T-cell (primary cell): ENCODE measurements around the gene TLCD5. TPM values are rescaled to one million over a fixed set of nuclear protein-coding genes. Genes with fewer than 3 reads are reported as not detected.

ENCODE experiments used
- ATAC-seq, 4 experiments: fragments of 200-7000 bp in 3 of 4; fragments of 150-1000 bp in 1 of 4; cut with Tn5 transposase; replicated peaks in 1 of 4; 1 replicate in 3 of 4; 2 replicates in 1 of 4; pipeline ENCODE4 v1.10.0; 2021; ENCODE audit warnings: moderate library complexity in 3 of 4, mild to moderate bottlenecking in 2 of 4, moderate number of reproducible peaks in 1 of 4
- CTCF ChIA-PET, 2 donors: fragments of 300-600 bp; sonication (Branson Sonifier 250); formaldehyde crosslinking; loops; one replicate each; lab custom pipeline; 2022; ENCODE audit warnings: antibody characterized with exemption in 2 of 2; lab: Charles Lee
- POLR2A ChIA-PET, 2 donors: fragments of 300-600 bp; sonication (Branson Sonifier 250); formaldehyde crosslinking; loops; one replicate each; lab custom pipeline; 2022; ENCODE audit warnings: antibody characterized with exemption in 2 of 2; lab: Charles Lee
- DNase-seq, 35 experiments: peaks; one replicate each; pipeline versions ENCODE4 v3.0.0 to v3.0.0-alpha.2; 2013 to 2023
- H3K27ac ChIP-seq: one replicate; pipeline ENCODE4 v1.5.1; 2013; ENCODE audit warnings: low read length
- H3K27me3 ChIP-seq, 2 experiments: replicated peaks in 1 of 2; 1 replicate in 1 of 2; 2 replicates in 1 of 2; pipeline versions ENCODE4 v1.6.1 to v1.7.0; 2013; ENCODE audit warnings: low read length in 1 of 2, mixed read lengths in 1 of 2; ENCODE audit not compliant: control insufficient read depth in 2 of 2, insufficient read depth in 2 of 2; ENCODE audit errors: extremely low read depth in 1 of 2
- H3K36me3 ChIP-seq, 2 donors: 1 replicate in 1 of 2; 2 replicates in 1 of 2; pipeline versions ENCODE4 v1.6.1 to v1.7.0; 2013; ENCODE audit warnings: low read length in 1 of 2; ENCODE audit not compliant: control insufficient read depth in 2 of 2, insufficient read depth in 1 of 2; ENCODE audit errors: extremely low read depth in 1 of 2
- H3K4me1 ChIP-seq, 2 experiments: 1 replicate in 1 of 2; 2 replicates in 1 of 2; pipeline versions ENCODE4 v1.6.1 to v1.7.0; 2013; ENCODE audit warnings: low read length in 2 of 2, mixed read lengths in 1 of 2; ENCODE audit not compliant: insufficient read depth in 2 of 2, control insufficient read depth in 1 of 2; ENCODE audit errors: extremely low read depth in 1 of 2
- H3K4me3 ChIP-seq, 2 donors: 1 replicate in 1 of 2; 2 replicates in 1 of 2; pipeline versions ENCODE4 v1.5.1 to v1.7.0; 2013; ENCODE audit warnings: mild to moderate bottlenecking in 2 of 2, low read length in 1 of 2, moderate library complexity in 1 of 2; ENCODE audit not compliant: control insufficient read depth in 1 of 2; ENCODE audit errors: extremely low read depth in 1 of 2
- H3K9me3 ChIP-seq: 2 replicates; pipeline ENCODE4 v1.7.0; 2013
- H3K27ac Mint-ChIP-seq, 2 donors: one replicate each; pipeline ENCODE4 v1.8.0; 2020 to 2021; ENCODE audit warnings: mild to moderate bottlenecking in 2 of 2, mixed read lengths in 2 of 2
- H3K27me3 Mint-ChIP-seq, 2 donors: one replicate each; pipeline ENCODE4 v1.8.0; 2021 to 2022; ENCODE audit warnings: mixed read lengths in 2 of 2
- H3K36me3 Mint-ChIP-seq: one replicate; pipeline ENCODE4 v1.8.0; 2021; ENCODE audit warnings: mixed read lengths
- H3K4me1 Mint-ChIP-seq, 3 donors: one replicate each; pipeline ENCODE4 v1.8.0; 2020 to 2022; ENCODE audit warnings: mixed read lengths in 3 of 3, mild to moderate bottlenecking in 1 of 3
- H3K4me3 Mint-ChIP-seq, 3 donors: one replicate each; pipeline ENCODE4 v1.8.0; 2020 to 2022; ENCODE audit warnings: mild to moderate bottlenecking in 3 of 3, mixed read lengths in 3 of 3, moderate library complexity in 3 of 3
- H3K9me3 Mint-ChIP-seq, 3 donors: one replicate each; pipeline ENCODE4 v1.8.0; 2020 to 2022; ENCODE audit warnings: mixed read lengths in 3 of 3
- WGBS: methylation state at CpG from one replicate; pipeline ENCODE4 v1.1.5; 2013; ENCODE audit warnings: missing lambda C conversion rate; ENCODE audit not compliant: insufficient coverage; 5-methylcytosine and 5-hydroxymethylcytosine counted together
- total RNA-seq, 35 experiments: library from RNA in 6 of 35; stranded (reverse) in 6 of 35; fragments of 120-200 nt in 1 of 35; gene quantifications; one replicate each; pipeline versions ENCODE4 v1.2.1 to v1.2.4 and lab custom pipeline; 2013 to 2026

The TLCD5 gene
- total RNA-seq, 5 donors from 2014 or later (not counting 1 experiment from before 2014, with no cell fraction given): 0.39 to 0.73 (median 0.61) TPM; not detected in 2

GRCh38 chr11:120329556-120329955, 4.5 kb downstream of the TLCD5 start:
- H3K27me3 Mint-ChIP-seq: peaks cover 39 to 54% of the 10 kb centered on the region in 2 donors
- no peaks in the 10 kb centered on the region for H3K9me3 ChIP-seq
- 100% methylated on average over 2 of the region's 3 CpGs for WGBS
- H3K27me3 ChIP-seq: peaks cover 2 to 24% of the 10 kb centered on the region in 2 experiments
- H3K36me3 Mint-ChIP-seq: no peaks in the 10 kb centered on the region
- no peak overlapping the region for H3K27ac ChIP-seq
- no peak overlapping the region for H3K4me3 Mint-ChIP-seq
- H3K4me1 ChIP-seq: peaks cover 0 to 8% of the 10 kb centered on the region in 2 experiments
- CTCF ChIA-PET: interaction anchor here in 1 of 2 donors (0.6 kb wide), 1 partner anchor 25 kb away, joined by 3 read pairs; no protein-coding TSS in a partner anchor
- DNase-seq (no peak), ATAC-seq (no peak)
- H3K9me3 Mint-ChIP-seq: no peaks in the 10 kb centered on the region
- H3K4me1 Mint-ChIP-seq: peaks cover 20 to 25% (median 22%) of the 10 kb centered on the region in 3 donors
- no peak overlapping the region for H3K27ac Mint-ChIP-seq
- H3K4me3 ChIP-seq: no peak overlapping the region
- H3K36me3 ChIP-seq: no peaks in the 10 kb centered on the region
- POLR2A ChIA-PET: no interaction called here

- Histone ChIP-seq H3K36me3 (no peaks in the 10 kb centered on the region), H3K27ac (no peak overlapping the region), H3K27me3 (peaks cover 3 to 20% of the 10 kb centered on the region in 2 experiments), H3K4me1 (peaks cover 2 to 3% of the 10 kb centered on the region in 2 experiments), H3K4me3 (no peak overlapping the region), H3K9me3 (no peaks in the 10 kb centered on the region)
- 83% methylated on average over 6 of the region's 6 CpGs for WGBS
- no peaks in the 10 kb centered on the region for H3K36me3 Mint-ChIP-seq
- DNase-seq (no peak), ATAC-seq (no peak)
- peaks cover 19 to 23% (median 21%) of the 10 kb centered on the region in 3 donors for H3K4me1 Mint-ChIP-seq
- no peak overlapping the region for H3K27ac Mint-ChIP-seq
- peaks cover 35 to 50% of the 10 kb centered on the region in 2 donors for H3K27me3 Mint-ChIP-seq
- H3K9me3 Mint-ChIP-seq: no peaks in the 10 kb centered on the region
- POLR2A ChIA-PET: no interaction called here
- CTCF ChIA-PET: no interaction called here
- H3K4me3 Mint-ChIP-seq: no peak overlapping the region
These were observed 4.9 kb downstream of the TLCD5 start for GRCh38 chr11:120330045-120330444.

- ATAC-seq (no peak), DNase-seq (no peak)
- no peaks in the 10 kb centered on the region for H3K9me3 Mint-ChIP-seq
- no peak overlapping the region for H3K4me3 Mint-ChIP-seq
- Histone ChIP-seq H3K36me3 (no peaks in the 10 kb centered on the region), H3K4me3 (no peak overlapping the region), H3K9me3 (no peaks in the 10 kb centered on the region), H3K27me3 (peaks cover 6 to 15% of the 10 kb centered on the region in 2 experiments), H3K27ac (no peak overlapping the region), H3K4me1 (peaks cover 6% of the 10 kb centered on the region in 2 experiments)
- H3K27ac Mint-ChIP-seq: no peak overlapping the region
- no peaks in the 10 kb centered on the region for H3K36me3 Mint-ChIP-seq
- peaks cover 27 to 41% of the 10 kb centered on the region in 2 donors for H3K27me3 Mint-ChIP-seq
- CTCF ChIA-PET: interaction anchor here (0.7 to 2.2 kb wide), 3 partner anchors 28 to 782 kb away, joined by 5 to 10 read pairs (median 5); no protein-coding TSS in a partner anchor
- POLR2A ChIA-PET: no interaction called here
- no CpG with 5 or more reads among the region's 2 CpGs for WGBS
- H3K4me1 Mint-ChIP-seq: peaks cover 14 to 18% (median 15%) of the 10 kb centered on the region in 3 donors
These were observed 6.3 kb downstream of the TLCD5 start for GRCh38 chr11:120331301-120331996.

- H3K27me3 ChIP-seq: peaks cover 14 to 19% of the 10 kb centered on the region in 2 experiments
- H3K4me1 ChIP-seq: peaks cover 12 to 20% of the 10 kb centered on the region in 2 experiments
- 100% methylated on average over 1 of the region's 5 CpGs for WGBS
- no peak overlapping the region for H3K27ac ChIP-seq
- no peaks in the 10 kb centered on the region for H3K36me3 Mint-ChIP-seq
- no peak overlapping the region for H3K4me3 ChIP-seq
- no peak for DNase-seq
- no peak overlapping the region for H3K27ac Mint-ChIP-seq
- no peak for ATAC-seq
- peaks cover 2% of the 10 kb centered on the region for H3K9me3 ChIP-seq
- POLR2A ChIA-PET: interaction anchor here in 1 of 2 donors (0.6 kb wide), 1 partner anchor 942 kb away, joined by 4 read pairs; no protein-coding TSS in a partner anchor
- no peaks in the 10 kb centered on the region for H3K36me3 ChIP-seq
- CTCF ChIA-PET: interaction anchor here (0.5 to 2.2 kb wide), 5 partner anchors 9 to 352 kb away, joined by 3 to 10 read pairs (median 3); no protein-coding TSS in a partner anchor
- no peaks in the 10 kb centered on the region for H3K9me3 Mint-ChIP-seq
- no peak overlapping the region for H3K4me3 Mint-ChIP-seq
- peaks cover 17 to 21% (median 20%) of the 10 kb centered on the region in 3 donors for H3K4me1 Mint-ChIP-seq
- H3K27me3 Mint-ChIP-seq: peaks cover 39% of the 10 kb centered on the region in 2 donors
These were observed 8.0 kb downstream of the TLCD5 start for GRCh38 chr11:120332822-120333716.

GRCh38 chr11:120333801-120334200, 8.7 kb downstream of the TLCD5 start:
- Mint-ChIP-seq H3K27ac (no peak overlapping the region), H3K4me1 (peaks cover 18 to 25% (median 24%) of the 10 kb centered on the region in 3 donors), H3K9me3 (no peaks in the 10 kb centered on the region), H3K27me3 (peaks cover 39 to 44% of the 10 kb centered on the region in 2 donors), H3K4me3 (no peak overlapping the region), H3K36me3 (no peaks in the 10 kb centered on the region)
- H3K36me3 ChIP-seq: no peaks in the 10 kb centered on the region
- H3K27ac ChIP-seq: no peak overlapping the region
- ChIA-PET CTCF (interaction anchor here (0.6 to 2.2 kb wide), 7 partner anchors 9 to 861 kb away, joined by 3 to 10 read pairs (median 4); partner anchors contain the start of gene NECTIN1 (in 1 of the 2)), POLR2A (interaction anchor here in 1 of 2 donors (0.6 kb wide), 2 partner anchors 98 to 667 kb away, joined by 3 to 4 read pairs; no protein-coding TSS in a partner anchor)
- peaks cover 12 to 20% of the 10 kb centered on the region in 2 experiments for H3K4me1 ChIP-seq
- H3K9me3 ChIP-seq: peaks cover 2% of the 10 kb centered on the region
- ATAC-seq (no peak), DNase-seq (no peak)
- WGBS: no CpG with 5 or more reads among the region's 1 CpG
- H3K27me3 ChIP-seq: peaks cover 13 to 14% of the 10 kb centered on the region in 2 experiments
- no peak overlapping the region for H3K4me3 ChIP-seq
